Measurements from ENCODE around the gene CTNNA3. TPM values are rescaled to one million over a fixed set of nuclear protein-coding genes. Genes with fewer than 3 reads are reported as not detected.

The CTNNA3 gene
- total RNA-seq, 2 donors from 2014 or later = under 0.01 to 0.33 TPM

- ATAC-seq (no peak), DNase-seq (no peak)
- intact Hi-C loops (cut with DNase I) = no loop called here
- H3K4me3 ChIP-seq = no peak overlapping the region
- no peak overlapping the region for H3K27ac ChIP-seq
- H3K36me3 ChIP-seq (replicated peaks in 1 of 2; ENCODE audit: insufficient read depth in 1 of 2, low read depth in 2 of 2) = no peaks in the 10 kb centered on the region
- no peaks in the 10 kb centered on the region for H3K4me1 ChIP-seq
- H3K9me3 ChIP-seq = no peaks in the 10 kb centered on the region
- TF ChIP-seq POLR2A (IDR thresholded peaks at IDR 0.05) (no peak), CTCF (IDR thresholded peaks at IDR 0.05) (no peak)
- WGBS, 2 donors = 39 to 56% methylated on average over 2 to 3 of the region's 3 CpGs
- H3K27me3 ChIP-seq = no peaks in the 10 kb centered on the region
Observed at GRCh38 chr10:66222462-66223046, 1473.4 kb downstream of the CTNNA3 start.

GRCh38 chr10:66218981-66219587 lies 1476.9 kb downstream of the CTNNA3 start:
- H3K27ac ChIP-seq = no peak overlapping the region
- ATAC-seq (no peak), DNase-seq (no peak)
- H3K27me3 ChIP-seq = no peaks in the 10 kb centered on the region
- no peaks in the 10 kb centered on the region for H3K9me3 ChIP-seq
- 51 to 56% methylated on average over 5 of the region's 5 CpGs for WGBS, 2 donors
- H3K4me3 ChIP-seq = no peak overlapping the region
- no peak for TF ChIP-seq CTCF (IDR thresholded peaks at IDR 0.05)
- no peak for TF ChIP-seq POLR2A (IDR thresholded peaks at IDR 0.05)
- no peaks in the 10 kb centered on the region for H3K4me1 ChIP-seq
- no peaks in the 10 kb centered on the region for H3K36me3 ChIP-seq (replicated peaks in 1 of 2; ENCODE audit: insufficient read depth in 1 of 2, low read depth in 2 of 2)
- intact Hi-C loops (cut with DNase I) = no loop called here

GRCh38 chr10:66218289-66218688 lies 1477.7 kb downstream of the CTNNA3 start:
- DNase-seq (no peak), ATAC-seq (no peak)
- no peaks in the 10 kb centered on the region for H3K4me1 ChIP-seq
- H3K27ac ChIP-seq = no peak overlapping the region
- H3K27me3 ChIP-seq = no peaks in the 10 kb centered on the region
- no peaks in the 10 kb centered on the region for H3K9me3 ChIP-seq
- 73% methylated on average over 2 of the region's 2 CpGs for WGBS, 2 donors
- H3K36me3 ChIP-seq (replicated peaks in 1 of 2; ENCODE audit: insufficient read depth in 1 of 2, low read depth in 2 of 2) = no peaks in the 10 kb centered on the region
- intact Hi-C loops (cut with DNase I) = no loop called here
- H3K4me3 ChIP-seq = no peak overlapping the region
- no peak for TF ChIP-seq POLR2A (IDR thresholded peaks at IDR 0.05)
- TF ChIP-seq CTCF (IDR thresholded peaks at IDR 0.05) = no peak

GRCh38 chr10:66215920-66216319 lies 1480.1 kb downstream of the CTNNA3 start:
- H3K4me3 ChIP-seq = no peak overlapping the region
- H3K36me3 ChIP-seq (replicated peaks in 1 of 2; ENCODE audit: insufficient read depth in 1 of 2, low read depth in 2 of 2) = no peaks in the 10 kb centered on the region
- H3K27me3 ChIP-seq = no peaks in the 10 kb centered on the region
- 66 to 72% methylated on average over 3 of the region's 3 CpGs for WGBS, 2 donors
- H3K4me1 ChIP-seq = no peaks in the 10 kb centered on the region
- no peak overlapping the region for H3K27ac ChIP-seq
- intact Hi-C loops (cut with DNase I) = no loop called here
- H3K9me3 ChIP-seq = no peaks in the 10 kb centered on the region
- DNase-seq (no peak), ATAC-seq (no peak)
- no peak for TF ChIP-seq CTCF (IDR thresholded peaks at IDR 0.05)
- no peak for TF ChIP-seq POLR2A (IDR thresholded peaks at IDR 0.05)
